ENCODE results near the gene ACSF2. TPM values are rescaled to one million over a fixed set of nuclear protein-coding genes. Genes with fewer than 3 reads are reported as not detected.

The ACSF2 gene
- polyA plus RNA-seq, 1 donor (not counting 4 experiments of a cell fraction or from before 2014, with no cell fraction given), result 71.9 TPM

DNA sequence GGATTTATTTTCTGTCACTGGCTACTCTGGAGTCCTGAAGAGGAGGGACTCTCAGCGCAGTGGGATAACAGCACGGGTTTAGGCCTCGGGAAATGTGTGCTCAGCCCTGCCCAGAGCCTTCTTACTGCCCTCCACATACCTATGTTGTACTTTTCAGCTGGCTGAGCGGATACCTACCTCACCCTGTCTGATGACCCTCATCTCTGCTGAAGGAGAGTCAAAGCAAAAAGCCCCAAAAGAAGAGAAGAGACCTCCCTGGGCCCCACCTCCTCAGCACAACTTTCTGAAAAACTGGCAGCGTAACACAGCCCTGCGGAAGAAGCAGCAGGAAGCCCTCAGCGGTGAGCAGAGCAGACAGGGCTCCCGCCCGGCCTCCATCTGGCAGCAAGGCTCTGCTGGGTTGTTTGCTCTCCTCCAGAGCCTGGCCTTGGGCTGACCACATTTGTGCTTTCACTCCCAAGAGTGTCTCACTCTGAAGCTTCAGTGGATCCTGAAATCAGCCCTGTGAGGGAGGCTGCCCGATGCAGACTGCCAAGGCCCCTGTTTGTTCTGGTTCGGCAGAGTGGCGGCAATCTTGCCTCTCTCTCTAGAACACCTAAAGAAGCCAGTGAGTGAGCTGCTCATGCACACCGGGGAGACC lies 92.5 kb downstream of the ACSF2 start:
- Histone ChIP-seq H3K27ac (ENCODE audit: control insufficient read depth, insufficient read depth, low read length) (peak overlapping the region; percentile 70), H3K9me3 (ENCODE audit: control insufficient read depth, low read depth, low read length) (no peaks in the 10 kb centered on the region), H3K27me3 (ENCODE audit: control insufficient read depth, extremely low read depth, insufficient read depth, low read length) (no peaks in the 10 kb centered on the region), H3K9ac (ENCODE audit: control insufficient read depth, extremely low read depth, insufficient read depth, low read length) (peak overlapping the region; percentile 45), H3K79me2 (ENCODE audit: control insufficient read depth, insufficient read depth, low read length) (peaks cover 2% of the 10 kb centered on the region), H2AFZ (ENCODE audit: control insufficient read depth, low read length) (no peak overlapping the region), H3K4me3 (ENCODE audit: control insufficient read depth in 2 of 3, extremely low read depth in 1 of 3, insufficient read depth in 2 of 3, low read depth in 1 of 3, low read length in 3 of 3) (no peak overlapping the region), H3K9me1 (ENCODE audit: control insufficient read depth, extremely low read depth, insufficient read depth, low read length) (no peaks in the 10 kb centered on the region), H3K36me3 (ENCODE audit: control insufficient read depth in 2 of 2, extremely low read depth in 1 of 2, insufficient read depth in 2 of 2, low read length in 2 of 2) (no peaks in the 10 kb centered on the region), H3K4me1 (ENCODE audit: control insufficient read depth, extremely low read depth, insufficient read depth, low read length) (peaks cover 82% of the 10 kb centered on the region), H3K4me2 (ENCODE audit: control insufficient read depth, extremely low read depth, insufficient read depth, low read depth, low read length) (peak overlapping the region; percentile 29), H4K20me1 (ENCODE audit: control insufficient read depth, extremely low read depth, insufficient read depth, low read length) (no peaks in the 10 kb centered on the region)
- no peak for TF ChIP-seq EZH2 (IDR thresholded peaks at IDR 0.05; ENCODE audit: low read length)
- TF ChIP-seq, protein P1, sequence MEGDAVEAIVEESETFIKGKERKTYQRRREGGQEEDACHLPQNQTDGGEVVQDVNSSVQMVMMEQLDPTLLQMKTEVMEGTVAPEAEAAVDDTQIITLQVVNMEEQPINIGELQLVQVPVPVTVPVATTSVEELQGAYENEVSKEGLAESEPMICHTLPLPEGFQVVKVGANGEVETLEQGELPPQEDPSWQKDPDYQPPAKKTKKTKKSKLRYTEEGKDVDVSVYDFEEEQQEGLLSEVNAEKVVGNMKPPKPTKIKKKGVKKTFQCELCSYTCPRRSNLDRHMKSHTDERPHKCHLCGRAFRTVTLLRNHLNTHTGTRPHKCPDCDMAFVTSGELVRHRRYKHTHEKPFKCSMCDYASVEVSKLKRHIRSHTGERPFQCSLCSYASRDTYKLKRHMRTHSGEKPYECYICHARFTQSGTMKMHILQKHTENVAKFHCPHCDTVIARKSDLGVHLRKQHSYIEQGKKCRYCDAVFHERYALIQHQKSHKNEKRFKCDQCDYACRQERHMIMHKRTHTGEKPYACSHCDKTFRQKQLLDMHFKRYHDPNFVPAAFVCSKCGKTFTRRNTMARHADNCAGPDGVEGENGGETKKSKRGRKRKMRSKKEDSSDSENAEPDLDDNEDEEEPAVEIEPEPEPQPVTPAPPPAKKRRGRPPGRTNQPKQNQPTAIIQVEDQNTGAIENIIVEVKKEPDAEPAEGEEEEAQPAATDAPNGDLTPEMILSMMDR (optimal IDR thresholded peaks at IDR 0.05 in 1 of 3, IDR thresholded peaks at IDR 0.05 in 1 of 3, conservative IDR thresholded peaks at IDR 0.05 in 1 of 3; ENCODE audit: extremely low read depth in 1 of 3, insufficient read depth in 2 of 3, low read length in 3 of 3), result no peak
- DNase-seq (ENCODE audit: low read depth, low spot score) (no peak), FAIRE-seq (peak; percentile 49)
- dilution Hi-C loops (cut with MboI; ENCODE audit: extremely low pct_ligation_motif_present, low sequenced_read_pairs), result no loop called here

DNA sequence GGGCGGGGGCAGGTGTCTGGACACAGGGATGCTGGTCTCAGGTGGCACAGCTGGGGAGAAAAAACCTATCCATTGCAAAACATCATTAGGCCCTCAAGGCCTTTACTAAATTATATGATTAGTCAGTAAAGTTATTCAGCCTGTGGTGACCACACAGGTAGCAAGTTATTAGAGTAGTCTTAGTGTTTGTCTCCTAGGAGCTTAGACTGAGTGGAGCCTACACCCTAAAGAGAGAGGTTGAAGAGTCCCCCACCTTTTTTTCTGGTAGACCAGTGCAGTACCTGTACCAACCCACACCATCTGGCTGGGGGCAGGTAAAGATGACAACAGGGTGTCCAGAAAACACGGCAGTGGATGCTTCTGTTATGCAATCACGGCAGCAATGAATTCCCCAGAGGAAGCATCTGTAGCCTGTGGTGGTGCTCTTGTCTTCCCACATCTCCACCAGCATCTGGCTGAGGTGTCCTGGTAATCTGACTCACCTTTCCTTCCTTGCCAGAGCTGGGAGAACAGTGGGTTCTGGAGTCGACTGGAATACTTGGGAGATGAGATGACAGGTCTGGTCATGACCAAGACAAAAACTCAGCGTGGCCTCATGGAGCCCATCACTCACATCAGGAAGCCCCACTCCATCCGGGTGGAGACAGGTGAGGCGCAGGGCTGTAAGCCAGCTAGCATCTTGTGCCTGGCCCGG lies 93.3 kb downstream of the ACSF2 start:
- Histone ChIP-seq H3K4me2 (ENCODE audit: control insufficient read depth, extremely low read depth, insufficient read depth, low read depth, low read length) (peak overlapping the region; percentile 19), H3K9ac (ENCODE audit: control insufficient read depth, extremely low read depth, insufficient read depth, low read length) (peak overlapping the region; percentile 30), H4K20me1 (ENCODE audit: control insufficient read depth, extremely low read depth, insufficient read depth, low read length) (no peaks in the 10 kb centered on the region), H2AFZ (ENCODE audit: control insufficient read depth, low read length) (no peak overlapping the region), H3K9me3 (ENCODE audit: control insufficient read depth, low read depth, low read length) (no peaks in the 10 kb centered on the region), H3K4me3 (ENCODE audit: control insufficient read depth in 2 of 3, extremely low read depth in 1 of 3, insufficient read depth in 2 of 3, low read depth in 1 of 3, low read length in 3 of 3) (no peak overlapping the region), H3K27ac (ENCODE audit: control insufficient read depth, insufficient read depth, low read length) (peak overlapping the region; percentile 70), H3K27me3 (ENCODE audit: control insufficient read depth, extremely low read depth, insufficient read depth, low read length) (no peaks in the 10 kb centered on the region), H3K79me2 (ENCODE audit: control insufficient read depth, insufficient read depth, low read length) (peaks cover 2% of the 10 kb centered on the region), H3K36me3 (ENCODE audit: control insufficient read depth in 2 of 2, extremely low read depth in 1 of 2, insufficient read depth in 2 of 2, low read length in 2 of 2) (no peaks in the 10 kb centered on the region), H3K4me1 (ENCODE audit: control insufficient read depth, extremely low read depth, insufficient read depth, low read length) (peaks cover 90% of the 10 kb centered on the region), H3K9me1 (ENCODE audit: control insufficient read depth, extremely low read depth, insufficient read depth, low read length) (no peaks in the 10 kb centered on the region)
- DNase-seq (ENCODE audit: low read depth, low spot score), result peak; percentile 100
- FAIRE-seq, result peak; percentile 100
- TF ChIP-seq, protein P1 (optimal IDR thresholded peaks at IDR 0.05 in 1 of 3, IDR thresholded peaks at IDR 0.05 in 1 of 3, conservative IDR thresholded peaks at IDR 0.05 in 1 of 3; ENCODE audit: extremely low read depth in 1 of 3, insufficient read depth in 2 of 3, low read length in 3 of 3), result peak in 1 of 3 experiments; percentile 28
- no peak for TF ChIP-seq EZH2 (IDR thresholded peaks at IDR 0.05; ENCODE audit: low read length)
- dilution Hi-C loops (cut with MboI; ENCODE audit: extremely low pct_ligation_motif_present, low sequenced_read_pairs), result no loop called here
